Measurements from ENCODE around the gene MYOC.
A peak's percentile ranks its signal among the peaks of the same experiment; 100 is the strongest.
"Not testable (repeated sequence)": the region's sequence is repeated elsewhere in the genome, so short reads cannot be mapped to it uniquely, and the experiment has no call there.

MYOC gene

DNA sequence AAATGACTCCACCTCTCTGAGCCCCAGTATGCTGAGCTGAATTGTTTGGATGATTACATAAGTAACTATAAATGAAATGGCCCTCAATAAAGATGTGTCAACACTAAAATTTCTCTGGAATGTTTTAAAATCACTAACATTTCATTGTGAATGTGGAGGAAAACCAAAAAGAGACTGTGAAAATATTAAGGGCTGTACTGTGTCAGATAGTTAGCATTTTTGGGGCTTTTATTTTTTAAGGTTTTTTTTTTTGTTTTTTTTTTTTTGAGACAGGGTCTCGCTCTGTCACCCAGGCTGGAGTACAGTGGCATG is 6.3 kb downstream of the MYOC start:
- DNase-seq = no peak

DNA sequence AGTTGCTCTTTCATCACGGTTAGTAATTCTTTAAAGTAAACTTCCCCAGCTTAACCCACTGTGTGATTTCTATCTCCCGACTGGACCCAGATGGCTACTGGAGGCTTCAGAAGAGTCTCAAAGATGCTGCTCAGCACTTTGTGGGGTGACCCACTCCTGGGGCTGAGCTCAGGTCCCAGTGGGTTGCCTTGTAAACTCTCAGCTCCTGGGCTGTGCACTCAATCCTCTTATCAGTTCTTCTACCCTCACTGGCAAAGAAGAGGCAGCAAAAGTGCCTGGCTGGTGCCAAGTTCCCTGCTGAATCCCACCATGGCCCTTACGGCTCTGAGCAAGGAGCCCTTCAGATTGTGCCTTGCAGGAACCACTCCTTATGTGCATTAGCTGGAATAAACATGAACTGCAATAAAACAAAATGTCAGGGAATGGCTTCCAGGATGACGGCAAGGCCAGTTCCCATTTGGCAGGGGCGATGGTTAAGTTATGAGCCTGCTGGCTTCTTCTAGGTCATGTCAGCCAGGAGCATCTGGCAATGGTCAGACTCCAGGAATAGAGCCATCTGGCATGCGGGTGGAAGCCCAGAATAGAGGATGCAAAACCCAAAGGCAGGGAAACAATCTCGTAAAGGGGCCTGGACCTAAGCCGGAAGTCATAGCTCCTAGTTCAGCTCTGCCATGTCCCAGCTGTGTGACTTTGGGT is 6.8 kb downstream of the MYOC start:
- no peak for DNase-seq

DNA sequence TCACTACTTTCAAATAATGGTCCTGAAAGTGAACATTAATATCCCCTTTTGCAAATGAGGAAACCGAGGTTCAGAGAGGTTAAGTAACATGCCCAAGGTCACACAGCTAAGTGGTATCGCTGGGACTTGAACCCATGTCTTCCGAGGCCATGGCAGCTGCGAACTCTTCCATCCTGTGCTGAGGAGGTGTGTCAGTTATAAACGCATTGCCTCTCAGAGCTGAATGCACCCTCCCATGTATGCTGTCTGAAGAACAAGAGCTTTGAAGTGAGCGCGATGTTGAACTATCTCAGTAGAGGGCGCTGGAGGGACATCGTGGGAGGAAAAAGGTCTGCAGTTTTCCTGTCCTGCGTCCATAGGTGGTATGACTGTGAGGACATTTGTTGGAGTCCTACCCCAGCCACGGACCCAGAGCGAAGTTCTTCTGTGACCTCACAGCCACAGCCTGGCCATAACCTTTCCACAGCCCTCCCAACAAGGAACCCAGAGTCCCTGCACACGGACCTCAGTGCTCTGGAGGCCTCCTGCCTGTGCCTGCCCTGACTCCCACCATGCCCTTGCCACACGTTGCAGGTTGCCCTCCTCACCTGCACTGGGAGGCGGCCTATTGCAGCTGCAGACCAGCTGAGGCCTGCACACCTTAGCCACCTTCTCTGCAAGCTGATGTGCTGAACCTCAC is 7.5 kb downstream of the MYOC start:
- DNase-seq = peak; percentile 77 to 83

DNA sequence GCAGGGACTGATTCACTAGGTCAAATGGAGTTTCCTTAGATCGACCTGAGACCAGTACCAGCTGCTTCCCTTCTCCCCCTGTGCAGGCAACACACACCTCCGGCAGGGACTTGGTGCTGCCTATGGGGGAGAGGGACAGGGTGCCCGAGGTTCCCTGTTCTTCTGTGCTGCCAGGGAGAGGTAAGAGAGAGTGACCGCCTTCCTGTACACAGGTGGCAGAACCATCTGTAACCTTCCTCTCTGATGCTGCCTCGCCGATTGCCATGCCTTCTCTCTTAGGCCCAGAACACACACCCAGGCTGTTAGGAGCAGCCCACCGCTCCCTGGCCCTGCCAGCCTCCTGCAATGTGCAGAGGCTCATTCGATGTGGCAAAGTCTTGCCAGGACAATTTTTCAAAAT is 9.3 kb downstream of the MYOC start:
- no peak for DNase-seq

DNA sequence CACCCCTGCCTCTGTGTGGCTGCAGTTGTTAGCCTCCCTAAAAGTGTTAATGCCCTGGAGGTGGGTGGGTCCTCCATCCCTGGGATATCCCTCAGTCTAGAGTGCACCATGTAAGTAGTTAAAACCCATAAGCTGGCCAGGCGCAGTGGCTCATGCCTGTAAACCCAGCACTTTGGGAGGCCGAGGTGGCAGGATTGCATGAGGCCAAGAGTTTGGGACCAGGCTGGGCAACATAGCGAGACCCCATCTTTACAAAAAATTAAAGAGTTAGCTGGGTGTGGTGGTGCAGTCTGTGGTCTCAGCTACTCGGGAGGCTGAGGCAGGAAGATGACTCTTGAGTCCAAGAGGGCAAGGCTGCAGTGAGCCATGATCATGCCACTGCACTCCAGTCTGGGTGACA is 10.3 kb downstream of the MYOC start:
- no peak for DNase-seq

DNA sequence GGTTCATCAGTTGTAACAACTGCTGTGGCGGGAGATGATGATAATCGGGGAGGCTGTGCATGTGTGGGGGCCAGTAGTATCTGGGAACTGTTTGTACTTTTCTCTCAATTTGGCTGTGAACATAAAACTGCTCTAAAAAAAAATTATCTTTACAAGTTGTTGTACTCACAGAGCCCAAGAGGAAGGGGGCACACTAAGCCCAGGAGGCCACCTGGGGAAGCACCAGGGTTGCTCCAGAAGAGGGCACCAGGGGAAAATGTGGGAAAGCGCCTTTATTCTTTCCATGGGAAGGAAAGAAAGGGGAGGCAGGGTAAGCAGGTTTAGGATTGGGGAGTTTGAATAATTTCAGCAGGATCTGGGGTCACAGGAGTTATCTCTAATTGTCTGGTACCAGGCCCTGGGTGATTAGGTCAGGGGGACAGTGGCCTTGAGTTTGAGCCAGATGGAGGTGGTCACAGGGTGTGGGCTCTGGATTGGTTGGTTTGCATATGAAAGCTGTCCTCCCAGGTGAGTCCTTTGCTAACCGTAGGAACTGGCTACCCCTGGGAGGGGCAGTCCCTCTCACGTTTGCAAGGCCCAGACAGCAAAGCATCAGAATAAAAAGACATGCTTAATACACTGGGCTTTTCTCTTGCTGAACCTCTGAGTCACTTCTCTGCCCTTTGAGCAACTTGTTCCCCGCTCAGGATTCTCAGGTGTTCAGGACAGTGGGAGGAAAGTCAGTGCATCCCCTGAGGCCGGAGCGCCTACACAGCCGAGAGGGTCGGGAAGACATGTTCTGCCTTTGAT is 11.2 kb downstream of the MYOC start:
- DNase-seq = no peak

DNA sequence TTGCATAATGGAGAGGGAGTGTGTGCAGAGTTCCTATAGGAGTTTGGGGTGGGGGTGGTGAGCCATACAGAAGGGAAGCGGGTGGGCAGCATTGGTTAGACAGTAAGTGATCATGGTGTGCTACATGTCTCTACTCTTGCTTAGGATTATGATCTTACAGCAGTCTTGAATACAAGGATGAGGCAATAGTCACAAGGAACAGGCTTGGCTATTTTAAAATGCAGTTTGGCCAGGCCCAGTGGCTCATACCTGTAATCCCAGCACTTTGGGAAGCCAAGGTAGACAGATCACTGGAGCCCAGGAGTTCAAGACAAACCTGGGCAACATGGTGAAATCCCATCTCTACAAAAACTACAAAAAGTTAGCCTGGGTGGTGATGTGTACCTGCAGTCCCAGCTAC is 12.3 kb downstream of the MYOC start:
- DNase-seq = no peak

DNA sequence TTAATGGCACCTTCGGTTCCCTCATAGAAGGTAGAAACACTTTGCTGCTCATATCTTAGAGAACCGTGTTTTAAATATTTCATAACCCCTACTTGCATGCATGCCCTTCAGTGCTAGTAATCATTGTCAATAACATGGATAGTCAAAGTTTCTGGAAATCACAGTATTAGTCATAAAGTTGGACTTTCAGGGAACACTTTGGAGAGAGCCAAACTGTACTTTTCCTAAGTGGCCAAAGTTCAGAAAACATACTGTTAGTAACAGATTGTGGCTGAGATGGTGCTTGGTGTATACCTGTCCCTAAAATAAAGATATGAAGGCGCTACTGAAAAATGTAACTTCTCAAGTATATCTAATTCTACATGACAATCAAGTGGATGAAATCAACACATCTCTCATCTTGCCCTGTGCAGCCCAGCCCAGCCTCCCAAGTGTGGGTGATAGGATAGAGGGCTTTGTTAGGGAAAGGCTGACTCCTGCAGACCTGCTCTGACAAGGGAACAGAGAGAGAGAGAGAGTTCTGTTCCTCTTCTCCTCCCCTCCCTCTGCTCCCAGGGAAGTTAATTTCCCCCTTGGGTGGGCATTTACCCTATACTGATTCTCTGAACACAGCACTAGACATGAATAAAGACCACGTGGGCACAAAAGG is 14.4 kb downstream of the MYOC start:
- DNase-seq = no peak

DNA sequence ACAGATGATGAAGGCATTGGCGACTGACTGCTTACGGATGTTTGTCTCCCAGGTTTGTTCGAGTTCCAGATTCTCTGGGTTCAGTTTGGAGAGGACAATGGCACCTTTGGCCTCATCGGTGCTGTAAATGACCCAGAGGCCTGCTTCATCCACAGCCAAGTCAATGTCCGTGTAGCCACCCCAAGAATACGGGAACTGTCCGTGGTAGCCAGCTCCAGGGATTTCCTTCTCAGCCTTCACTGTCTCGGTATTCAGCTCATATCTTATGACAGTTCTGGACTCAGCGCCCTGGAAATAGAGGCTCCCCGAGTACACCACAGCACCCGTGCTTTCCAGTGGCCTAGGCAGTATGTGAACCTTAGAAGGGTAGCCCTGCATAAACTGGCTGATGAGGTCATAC is 16.3 kb downstream of the MYOC start:
- no peak for DNase-seq

DNA sequence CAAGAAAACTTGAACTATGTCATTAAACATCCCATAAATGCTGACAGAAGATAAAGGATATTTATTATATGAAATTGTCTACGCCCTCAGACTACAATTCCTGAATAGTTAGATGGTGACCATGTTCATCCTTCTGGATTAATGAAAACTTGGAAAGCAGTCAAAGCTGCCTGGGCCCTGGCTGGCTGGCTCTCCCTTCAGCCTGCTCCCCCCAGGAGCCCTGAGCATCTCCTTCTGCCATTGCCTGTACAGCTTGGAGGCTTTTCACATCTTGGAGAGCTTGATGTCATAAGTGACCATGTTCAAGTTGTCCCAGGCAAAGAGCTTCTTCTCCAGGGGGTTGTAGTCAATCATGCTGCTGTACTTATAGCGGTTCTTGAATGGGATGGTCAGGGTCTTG is 16.8 kb downstream of the MYOC start:
- no peak for DNase-seq

DNA sequence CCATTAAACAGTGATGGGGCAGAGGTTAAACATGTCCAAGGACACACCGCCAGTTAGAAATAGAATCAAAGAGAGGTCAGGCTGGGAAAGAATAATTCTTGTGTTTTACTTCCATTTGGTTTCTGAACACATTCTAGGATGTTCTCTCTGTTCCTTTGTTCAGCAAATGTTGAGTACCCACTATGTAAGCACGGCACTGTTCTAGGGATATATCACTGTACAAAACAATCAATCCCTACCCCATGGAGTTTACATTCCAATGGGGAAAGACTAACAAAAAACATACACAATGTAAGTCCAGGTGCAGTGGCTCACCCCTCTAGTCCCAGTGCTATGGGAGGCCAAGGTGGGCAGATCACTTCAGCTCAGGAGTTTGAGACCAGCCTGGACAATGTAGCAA is 24.3 kb downstream of the MYOC start:
- DNase-seq = no peak

DNA sequence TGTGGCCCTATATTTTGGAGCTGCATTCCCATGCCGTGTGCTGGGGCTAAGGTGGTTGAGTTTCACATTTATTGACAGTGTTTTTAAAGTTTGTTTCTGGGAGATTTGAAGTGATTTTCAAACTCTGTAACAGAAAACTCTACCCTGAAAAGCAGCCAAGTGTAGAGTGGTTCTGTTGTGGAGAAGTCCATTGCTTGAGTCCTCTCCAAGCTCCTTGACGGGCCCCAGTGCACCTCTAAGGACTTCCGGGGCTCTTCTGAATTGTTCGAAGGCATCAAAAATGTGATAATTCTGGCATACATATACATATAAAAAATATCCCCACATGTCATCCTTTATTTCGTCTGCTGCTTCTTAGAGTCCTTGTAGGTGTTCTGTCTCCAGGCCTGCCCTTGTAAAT is 25.5 kb downstream of the MYOC start:
- no peak for DNase-seq

DNA sequence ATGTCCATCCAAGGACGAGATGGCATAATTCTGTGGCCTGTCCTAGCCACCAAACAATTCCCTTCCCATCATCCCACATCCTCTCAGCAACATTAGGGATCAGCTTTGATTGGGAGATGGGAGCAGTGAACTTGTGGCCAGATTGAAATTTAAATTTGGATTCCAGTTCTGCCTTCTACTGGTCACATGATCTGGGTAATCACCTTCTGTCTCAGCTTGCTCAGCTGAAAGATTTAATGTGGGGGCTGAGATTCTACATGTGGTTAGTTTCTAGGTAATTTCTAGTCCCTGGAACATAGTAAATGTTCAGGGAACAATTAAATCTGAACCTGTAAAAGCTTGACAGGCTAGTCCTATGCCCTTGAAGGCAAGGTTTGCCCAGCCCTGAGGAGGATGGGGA is 27.3 kb downstream of the MYOC start:
- DNase-seq = no peak

DNA sequence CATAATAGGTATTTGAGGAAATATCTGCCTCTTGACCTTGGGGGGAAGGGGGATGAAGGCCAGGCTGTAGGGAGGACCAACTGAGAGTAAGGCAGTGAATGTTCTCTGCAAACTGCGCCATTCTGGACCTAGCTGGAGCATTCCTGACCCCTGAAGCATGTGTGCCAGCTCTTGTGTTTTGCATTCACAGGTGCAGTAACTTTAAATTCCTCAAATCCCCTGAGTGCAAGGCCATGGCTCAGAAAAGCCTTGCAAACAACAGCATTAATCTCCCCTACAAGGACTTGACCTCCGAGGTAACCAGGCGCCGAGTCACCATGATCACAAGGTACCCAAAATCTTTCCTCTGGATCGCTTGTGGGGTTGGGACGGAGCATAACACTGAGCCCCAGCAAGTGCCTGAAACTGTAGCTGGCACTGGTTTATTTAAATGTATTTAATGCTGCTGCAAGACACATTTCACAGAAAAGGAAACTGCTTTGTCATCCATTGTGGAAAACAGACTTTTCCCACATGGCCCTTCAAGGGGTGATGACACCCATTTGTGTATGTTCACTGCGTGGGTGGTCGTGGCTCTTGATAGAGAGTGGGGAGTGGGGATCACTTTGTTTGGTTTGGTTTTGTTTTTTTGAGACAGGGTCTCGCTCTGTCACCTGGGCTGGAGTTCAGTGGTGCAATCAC is 28.7 kb downstream of the MYOC start:
- no peak for DNase-seq

DNA sequence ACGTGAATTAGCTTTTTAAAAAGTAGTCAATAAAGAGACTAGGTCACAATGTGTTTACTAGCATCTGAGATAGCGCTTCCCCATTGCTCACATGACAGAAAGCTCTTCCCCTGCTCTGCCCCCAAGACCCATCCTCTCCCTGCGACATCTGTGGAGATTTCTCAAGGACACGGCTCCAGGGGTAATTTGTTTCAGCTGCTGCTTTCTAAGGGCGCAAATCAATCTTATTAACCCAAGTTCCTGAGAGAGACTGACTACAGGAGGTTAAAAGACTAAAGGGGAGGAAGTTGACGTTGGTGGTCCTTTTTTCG is 30.4 kb downstream of the MYOC start, which contains the start of gene MYOCOS:
TSS of gene MYOCOS (plus strand) at position 92 of the 311 bp plus-strand sequence. CDS start 1,641 bp downstream, outside the sequence.
- no peak for DNase-seq

DNA sequence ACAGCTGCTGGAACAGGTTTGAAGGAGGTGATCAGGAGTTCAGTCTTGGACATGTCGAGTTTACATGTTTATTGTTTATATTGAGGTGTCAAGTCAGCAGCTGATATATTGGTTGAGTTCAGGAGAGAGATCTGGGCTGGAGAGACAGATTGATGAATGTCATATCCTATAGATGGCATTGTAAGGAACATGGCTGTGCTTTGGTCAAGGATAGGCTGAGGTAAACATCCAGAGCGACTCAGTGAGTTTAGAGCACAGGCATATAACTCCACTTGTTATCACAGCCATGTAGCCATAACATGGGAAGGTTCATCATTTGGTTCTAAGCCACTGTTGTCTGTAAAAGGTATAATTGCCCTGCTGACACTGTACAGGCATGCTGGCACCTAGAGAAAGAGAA is 35.9 kb downstream of the MYOC start:
- no peak for DNase-seq

DNA sequence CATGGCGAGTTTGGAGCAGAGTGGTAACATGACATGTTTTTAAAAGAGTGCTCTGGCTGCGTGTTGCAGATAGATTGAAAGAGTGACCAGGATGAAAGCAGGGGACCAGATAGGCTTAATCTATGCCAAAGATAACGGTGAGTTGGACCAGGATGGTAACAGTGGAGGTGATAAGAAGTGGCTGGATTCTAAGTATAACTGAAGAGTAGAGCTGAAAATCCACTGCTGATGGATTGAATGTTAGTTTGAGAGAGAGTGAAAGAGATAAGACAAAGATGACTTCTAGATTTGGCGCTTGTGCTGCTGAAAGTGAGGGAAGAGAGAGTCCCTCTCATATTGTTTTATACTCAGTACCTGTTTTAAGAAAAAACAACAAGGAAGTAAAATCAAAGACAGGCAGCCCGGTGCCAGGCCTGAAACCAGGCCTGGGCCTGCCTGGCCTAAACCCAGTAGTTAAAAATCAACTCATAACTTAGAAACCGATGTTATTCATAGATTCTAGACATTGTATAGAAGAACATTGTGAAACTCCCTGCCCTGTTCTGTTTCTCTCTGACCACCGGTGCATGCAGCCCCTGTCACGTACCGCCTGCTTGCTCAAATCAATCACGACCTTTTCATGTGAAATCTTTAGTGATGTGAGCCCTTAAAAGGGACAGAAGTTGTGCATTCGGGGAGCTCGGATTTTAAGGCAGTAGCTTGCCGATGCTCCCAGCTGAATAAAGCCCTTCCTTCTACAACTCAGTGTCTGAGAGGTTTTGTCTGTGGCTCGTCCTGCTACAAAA is 37.2 kb downstream of the MYOC start:
- not testable (repeated sequence) for DNase-seq

DNA sequence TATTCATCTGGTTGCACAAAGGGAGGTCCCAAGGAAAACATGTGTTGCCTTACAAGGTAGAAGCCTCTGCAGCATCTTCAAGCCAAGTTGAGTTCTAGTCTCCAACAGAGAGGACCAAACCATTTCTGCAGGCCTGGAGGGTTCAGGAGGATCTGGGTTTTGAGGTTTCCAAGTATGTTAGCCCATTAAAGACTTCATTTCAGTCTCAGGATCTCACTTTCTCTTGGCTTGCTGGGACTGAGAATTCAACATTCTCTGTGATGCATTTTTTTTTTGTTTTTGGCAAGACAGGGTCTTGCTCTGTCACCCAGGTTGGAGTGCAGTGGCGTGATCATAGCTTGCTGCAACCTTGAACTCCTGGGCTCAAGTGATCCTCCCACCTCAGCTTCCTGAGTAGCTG is 39.2 kb downstream of the MYOC start:
- DNase-seq = no peak

DNA sequence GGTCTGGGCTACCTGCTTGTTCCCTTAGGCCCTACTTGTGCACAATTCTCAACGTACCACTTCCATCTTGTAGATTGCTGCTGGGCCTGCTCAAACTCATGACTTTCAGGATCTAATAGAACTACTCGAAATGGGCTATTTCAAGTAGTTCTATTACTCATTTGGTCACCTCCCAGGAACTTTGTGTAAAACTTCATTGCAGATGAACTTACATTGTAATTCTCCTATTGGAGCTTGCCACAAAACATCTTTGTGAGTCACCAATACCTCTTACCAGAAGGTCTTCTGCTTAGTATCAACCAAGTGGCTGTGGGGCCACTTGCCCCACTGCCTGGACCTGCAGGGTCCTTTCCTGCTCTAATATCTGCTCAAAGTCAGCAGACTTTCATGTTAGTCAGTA is 41.2 kb downstream of the MYOC start:
- no peak for DNase-seq

DNA sequence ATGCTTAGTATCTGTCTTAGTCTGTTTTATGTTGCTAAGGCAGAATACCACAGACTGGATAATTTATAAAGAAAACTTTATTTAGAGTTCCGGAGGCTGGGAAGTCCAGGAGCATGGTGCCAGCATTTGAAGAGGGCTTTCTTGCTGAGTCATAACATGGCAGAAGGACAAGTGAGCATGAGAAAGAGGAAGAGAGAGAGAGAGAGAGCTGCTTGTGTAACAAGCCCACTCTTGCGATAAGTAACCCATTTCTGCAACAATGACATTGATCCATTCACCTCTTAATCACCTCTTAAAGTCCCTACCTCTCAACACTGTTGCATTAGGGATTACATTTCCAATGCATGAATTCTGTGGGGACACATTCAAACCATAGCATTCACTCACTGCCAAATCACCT is 42.1 kb downstream of the MYOC start:
- DNase-seq = peak in 1 of 2 donors; percentile 11

DNA sequence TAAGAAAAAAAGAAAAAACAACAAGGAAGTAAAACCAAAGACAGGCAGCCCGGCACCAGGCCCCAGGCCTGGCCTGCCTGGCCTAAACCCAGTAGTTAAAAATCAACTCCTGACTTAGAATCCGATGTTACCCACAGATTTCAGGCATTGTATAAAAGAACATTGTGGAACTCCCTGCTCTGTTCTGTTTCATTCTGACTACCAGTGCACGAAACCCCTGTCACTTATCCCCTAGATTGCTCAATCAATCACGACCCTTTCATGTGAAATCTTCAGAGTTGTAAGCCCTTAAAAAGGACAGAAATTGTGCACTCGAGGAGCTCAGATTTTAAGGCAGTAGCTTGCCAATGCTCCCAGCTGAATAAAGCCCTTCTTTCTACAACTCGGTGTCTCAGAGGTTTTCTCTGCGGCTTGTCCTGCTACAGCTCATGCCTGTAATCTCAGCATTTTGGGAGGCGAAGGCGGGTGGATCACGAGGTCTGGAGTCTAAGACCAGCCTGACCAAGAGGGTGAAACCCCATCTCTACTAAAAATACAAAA is 46.0 kb downstream of the MYOC start:
- no peak for DNase-seq

DNA sequence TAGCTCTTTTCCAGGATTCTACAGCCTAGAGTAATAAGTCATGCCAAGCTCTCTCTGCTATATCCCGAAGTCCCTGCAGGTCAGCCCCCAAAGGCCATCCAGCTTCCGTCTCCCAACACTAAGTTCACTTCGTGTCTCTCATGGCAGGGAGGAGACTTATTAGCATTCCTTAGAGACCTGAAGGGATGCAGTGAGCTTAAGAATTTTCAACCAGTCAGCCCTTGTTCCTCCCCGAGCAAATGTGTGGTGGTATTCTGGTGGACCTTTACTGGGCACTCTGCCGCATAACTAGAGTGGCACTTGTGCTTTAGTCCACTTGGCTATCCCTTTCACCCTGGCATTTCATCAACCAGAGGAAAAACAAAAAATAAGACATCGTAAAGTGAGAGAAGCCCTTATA is 49.4 kb downstream of the MYOC start:
- not testable (repeated sequence) for DNase-seq

Data from inflammatory macrophage (primary cell).